ENCODE data around the gene CREB3.

Gene CREB3

GRCh38 chr9:35702696-35703095 is 29.8 kb upstream of the CREB3 start:
- no peak for DNase-seq

- DNase-seq: no peak
These were observed 28.4 kb upstream of the CREB3 start for GRCh38 chr9:35703906-35704672.

GRCh38 chr9:35705372-35705771 is 27.1 kb upstream of the CREB3 start:
- DNase-seq: no peak

GRCh38 chr9:35705836-35706430 is 26.5 kb upstream of the CREB3 start:
- no peak for DNase-seq

GRCh38 chr9:35706951-35707350 is 25.5 kb upstream of the CREB3 start:
- no peak for DNase-seq

- DNase-seq: no peak
These were observed 24.3 kb upstream of the CREB3 start for GRCh38 chr9:35708146-35708545.

GRCh38 chr9:35710818-35711500 is 21.5 kb upstream of the CREB3 start:
- DNase-seq: no peak

GRCh38 chr9:35711501-35712428 is 20.7 kb upstream of the CREB3 start:
- no peak for DNase-seq

- no peak for DNase-seq
These were observed 19.6 kb upstream of the CREB3 start for GRCh38 chr9:35712762-35713400.

GRCh38 chr9:35713578-35713977 is 18.9 kb upstream of the CREB3 start:
- DNase-seq: no peak

- DNase-seq: no peak
These were observed 18.3 kb upstream of the CREB3 start for GRCh38 chr9:35714123-35714522.

- DNase-seq: no peak
These were observed 17.8 kb upstream of the CREB3 start for GRCh38 chr9:35714579-35715252.

GRCh38 chr9:35716230-35716629 is 16.2 kb upstream of the CREB3 start:
- no peak for DNase-seq

GRCh38 chr9:35717132-35717870 is 15.2 kb upstream of the CREB3 start:
- DNase-seq: no peak

GRCh38 chr9:35718721-35719511 is 13.6 kb upstream of the CREB3 start:
- no peak for DNase-seq

GRCh38 chr9:35719546-35719945 is 12.9 kb upstream of the CREB3 start:
- no peak for DNase-seq

GRCh38 chr9:35723426-35723825 is 9.0 kb upstream of the CREB3 start:
- DNase-seq: no peak

- DNase-seq: no peak
These were observed 8.6 kb upstream of the CREB3 start for GRCh38 chr9:35723908-35724307.

- no peak for DNase-seq
These were observed 7.1 kb upstream of the CREB3 start for GRCh38 chr9:35725362-35725761.

GRCh38 chr9:35726931-35727330 is 5.5 kb upstream of the CREB3 start:
- no peak for DNase-seq

Data from NCI-H1436 treated with DMSO at 0.1 percent for 48 hours (cell line).